KOPT-K1 (cell line): Measurements from ENCODE around the gene NEB.

Source experiments
- H3K27ac ChIP-seq: fragments of 200-600 bp; sonication (generic); 2 replicates; pipeline ENCODE4 v1.5.1; 2016; ENCODE audit warnings: antibody characterized with exemption, mild to moderate bottlenecking, low read depth, low read length; ENCODE audit not compliant: poor library complexity, severe bottlenecking
- H3K36me3 ChIP-seq: fragments of 200-600 bp; sonication (generic); 2 replicates; pipeline ENCODE4 v1.5.1; 2017; ENCODE audit warnings: antibody characterized with exemption, mild to moderate bottlenecking, low read length, moderate library complexity; ENCODE audit not compliant: insufficient read depth
- H3K9me3 ChIP-seq: fragments of 200-600 bp; sonication (generic); 2 replicates; pipeline ENCODE4 v1.5.1; 2017; ENCODE audit warnings: antibody characterized with exemption, low read length, mild to moderate bottlenecking; ENCODE audit not compliant: insufficient read depth, poor library complexity, severe bottlenecking

The NEB gene

DNA sequence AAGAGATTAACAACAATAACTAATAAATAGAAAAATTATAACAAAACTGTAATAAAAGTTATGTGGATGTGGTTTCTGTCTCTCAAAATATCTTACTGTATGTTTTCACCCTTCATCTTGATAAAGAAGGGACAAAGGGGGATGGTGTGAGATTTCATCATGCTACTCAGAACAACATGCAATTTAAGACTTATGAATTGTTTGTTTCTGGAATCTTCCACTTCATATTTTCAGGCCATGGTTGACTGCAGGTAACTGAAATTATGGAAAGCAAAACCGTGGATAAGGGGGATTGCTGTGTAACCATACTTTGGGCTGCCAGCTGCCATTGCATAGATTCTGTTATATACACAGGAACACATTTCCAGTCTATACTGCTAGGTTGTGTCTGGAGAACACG is 45.6 kb downstream of the NEB start:
- no peak overlapping the region for H3K27ac ChIP-seq
- H3K36me3 ChIP-seq = no peaks in the 10 kb centered on the region

DNA sequence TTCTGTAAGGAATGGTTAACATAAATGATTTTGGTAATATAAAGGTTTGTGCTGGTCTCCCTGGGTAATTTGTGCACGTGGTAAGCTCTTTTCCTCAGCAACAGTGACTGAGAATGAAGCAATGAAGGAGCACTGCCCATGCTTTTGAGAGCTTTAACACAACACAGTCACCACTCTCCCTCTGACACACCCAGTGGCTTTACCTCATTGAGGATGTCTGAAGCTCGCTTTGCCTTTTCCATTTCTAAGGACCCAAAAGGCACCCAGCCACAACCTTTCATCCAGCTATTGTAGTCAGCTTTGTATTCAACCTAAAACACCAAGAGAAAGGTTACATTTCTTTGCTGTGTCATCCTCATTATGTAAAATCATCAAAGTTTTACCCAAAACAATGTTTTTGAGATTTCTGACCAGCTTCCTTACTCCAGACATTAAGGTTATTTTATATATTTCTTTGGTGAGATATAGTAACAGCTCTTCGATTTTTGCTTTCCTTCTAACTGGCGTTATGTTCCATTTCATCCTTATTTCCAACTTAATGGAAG is 51.7 kb downstream of the NEB start:
- Histone ChIP-seq H3K36me3 (no peaks in the 10 kb centered on the region), H3K9me3 (no peaks in the 10 kb centered on the region), H3K27ac (no peak overlapping the region)

More for the DNA sequence above, 45.6 kb downstream of the NEB start:
- no peaks in the 10 kb centered on the region for H3K9me3 ChIP-seq

DNA sequence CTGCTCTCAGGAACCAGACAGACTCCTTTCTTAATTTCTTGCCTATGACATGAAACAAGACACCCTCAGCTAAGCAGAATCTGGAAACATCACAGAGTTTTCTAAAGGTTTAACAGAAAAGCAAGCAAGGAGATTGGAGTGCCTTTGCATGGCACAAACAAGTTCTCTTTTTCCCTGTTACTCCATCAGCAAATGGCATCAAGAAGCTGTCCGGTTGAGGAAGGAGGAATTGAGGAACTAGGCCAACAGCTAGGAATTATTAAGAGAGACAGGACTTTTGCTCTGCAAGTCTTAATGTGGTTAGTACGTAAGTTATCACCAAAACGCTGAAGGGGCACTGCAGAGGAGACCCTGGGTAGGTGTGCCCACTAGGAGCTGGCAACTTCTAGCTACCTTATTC is 53.2 kb downstream of the NEB start:
- Histone ChIP-seq H3K36me3 (no peaks in the 10 kb centered on the region), H3K27ac (no peak overlapping the region), H3K9me3 (no peaks in the 10 kb centered on the region)

GRCh38 chr2:151679994-151680393 is 54.3 kb downstream of the NEB start:
- Histone ChIP-seq H3K9me3 (no peaks in the 10 kb centered on the region), H3K27ac (no peak overlapping the region), H3K36me3 (no peaks in the 10 kb centered on the region)

- no peak overlapping the region for H3K27ac ChIP-seq
- no peaks in the 10 kb centered on the region for H3K9me3 ChIP-seq
- no peaks in the 10 kb centered on the region for H3K36me3 ChIP-seq
Measured at GRCh38 chr2:151678849-151679248, 55.4 kb downstream of the NEB start.

DNA sequence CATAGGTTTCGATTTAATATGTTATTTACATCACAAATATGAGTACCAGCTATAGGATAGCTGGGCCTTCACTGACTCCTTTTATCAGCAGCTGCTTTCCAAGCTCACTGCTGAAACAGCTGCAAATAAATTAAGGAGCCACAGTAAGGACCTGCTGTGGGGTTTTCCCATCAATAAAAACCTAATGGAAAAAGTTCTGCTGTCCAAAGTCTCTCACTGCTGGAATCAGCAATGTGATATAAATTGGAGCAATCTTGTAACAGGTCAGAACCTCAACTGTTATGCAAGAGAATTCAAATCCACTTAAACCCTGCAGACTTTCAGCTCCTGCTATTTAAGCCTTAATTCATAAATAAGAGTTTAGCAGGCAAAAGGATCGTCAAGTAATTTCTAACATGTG is 61.3 kb downstream of the NEB start:
- Histone ChIP-seq H3K9me3 (no peaks in the 10 kb centered on the region), H3K36me3 (no peaks in the 10 kb centered on the region)

DNA sequence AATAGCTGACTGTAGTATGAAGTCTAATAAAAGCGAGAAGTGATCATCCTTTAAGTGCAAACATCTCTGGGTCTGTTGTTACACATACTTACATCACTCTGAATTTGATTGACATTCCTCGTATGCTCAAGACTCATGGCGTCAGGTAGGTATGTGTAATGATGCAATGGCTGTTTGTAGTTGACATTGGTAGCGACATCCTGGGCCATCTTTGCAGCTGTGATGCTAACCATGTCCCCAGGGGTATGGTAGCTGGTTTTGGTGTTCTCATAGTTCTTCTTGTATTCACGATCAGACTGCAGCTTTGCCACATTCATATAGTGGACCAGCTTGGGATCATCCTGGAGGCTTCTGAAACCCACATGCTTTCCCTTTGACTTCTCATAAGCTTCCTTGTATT is 62.0 kb downstream of the NEB start:
- Histone ChIP-seq H3K9me3 (no peaks in the 10 kb centered on the region), H3K27ac (no peak overlapping the region), H3K36me3 (no peaks in the 10 kb centered on the region)

More for the DNA sequence above, 61.3 kb downstream of the NEB start:
- no peak overlapping the region for H3K27ac ChIP-seq

- no peaks in the 10 kb centered on the region for H3K9me3 ChIP-seq
- H3K36me3 ChIP-seq = no peaks in the 10 kb centered on the region
- H3K27ac ChIP-seq = no peak overlapping the region
Measured at GRCh38 chr2:151670846-151671597, 63.3 kb downstream of the NEB start.

DNA sequence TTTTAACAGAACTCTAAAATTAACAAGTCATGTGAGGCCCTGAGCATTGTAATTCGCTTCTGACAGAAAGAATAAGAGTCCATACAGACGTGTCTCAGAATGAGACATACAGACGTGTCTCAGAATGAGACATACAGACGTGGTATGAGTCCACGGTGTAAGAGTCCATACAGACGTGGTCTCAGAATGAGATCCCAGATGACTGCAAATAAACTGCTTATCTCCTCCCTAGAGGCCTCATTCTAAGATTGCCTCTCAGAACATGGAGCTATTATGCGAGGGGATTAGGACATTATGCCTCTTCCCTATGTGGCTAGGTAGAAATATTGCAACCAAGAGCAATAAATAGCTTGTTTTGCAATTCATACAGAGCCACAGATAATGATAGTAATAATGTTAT is 63.9 kb downstream of the NEB start:
- Histone ChIP-seq H3K9me3 (no peaks in the 10 kb centered on the region), H3K27ac (no peak overlapping the region), H3K36me3 (no peaks in the 10 kb centered on the region)

DNA sequence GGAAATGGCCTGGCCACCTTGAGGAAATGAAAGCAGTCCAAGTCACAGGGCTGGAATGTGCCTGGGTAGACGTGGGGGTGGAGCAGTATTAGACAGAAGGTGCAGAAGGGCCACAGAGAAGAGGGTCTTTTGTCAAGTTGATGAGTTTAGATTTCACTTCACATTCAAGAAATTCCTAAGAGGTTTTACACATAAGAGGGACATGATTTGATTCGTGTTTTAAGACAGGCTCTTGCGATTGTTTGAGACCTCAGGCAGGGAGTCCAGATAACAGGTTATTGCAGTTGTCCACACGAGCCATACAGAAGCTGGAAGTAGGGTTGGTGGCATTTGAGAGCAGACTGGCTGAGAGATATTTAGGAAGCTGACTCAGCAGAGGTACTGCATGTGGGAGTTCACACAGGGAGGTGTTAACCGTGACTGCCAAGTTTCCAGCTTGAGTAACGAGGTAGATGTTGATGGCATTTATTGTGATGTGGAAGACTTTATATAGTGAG is 64.6 kb downstream of the NEB start:
- H3K27ac ChIP-seq = no peak overlapping the region
- no peaks in the 10 kb centered on the region for H3K36me3 ChIP-seq
- no peaks in the 10 kb centered on the region for H3K9me3 ChIP-seq

DNA sequence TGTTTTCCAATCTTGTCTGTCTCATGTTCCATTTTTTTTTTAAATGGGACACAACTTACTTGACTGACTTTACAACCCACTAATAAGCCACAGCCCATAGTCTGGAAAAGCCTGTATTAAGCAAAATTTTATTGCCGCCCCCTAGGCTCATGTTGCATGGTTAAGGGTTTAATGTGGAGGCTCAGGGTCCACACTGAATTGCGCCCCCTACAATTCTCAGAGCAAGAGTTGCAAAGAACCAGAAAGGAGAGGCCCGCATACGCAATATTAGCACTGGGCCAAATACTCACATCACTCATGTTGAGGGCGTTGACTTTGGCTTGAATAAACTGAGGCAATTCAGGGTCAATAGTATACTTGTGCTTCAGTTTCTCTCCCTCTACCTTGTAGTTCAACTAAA is 65.5 kb downstream of the NEB start:
- no peaks in the 10 kb centered on the region for H3K36me3 ChIP-seq
- no peaks in the 10 kb centered on the region for H3K9me3 ChIP-seq
- H3K27ac ChIP-seq = no peak overlapping the region

GRCh38 chr2:151665959-151666358 is 68.3 kb downstream of the NEB start:
- H3K36me3 ChIP-seq = no peaks in the 10 kb centered on the region
- H3K27ac ChIP-seq = no peak overlapping the region
- H3K9me3 ChIP-seq = no peaks in the 10 kb centered on the region

GRCh38 chr2:151664520-151664919 is 69.8 kb downstream of the NEB start:
- H3K27ac ChIP-seq = no peak overlapping the region
- H3K9me3 ChIP-seq = no peaks in the 10 kb centered on the region
- no peaks in the 10 kb centered on the region for H3K36me3 ChIP-seq

GRCh38 chr2:151661625-151662024 is 72.7 kb downstream of the NEB start:
- no peak overlapping the region for H3K27ac ChIP-seq
- no peaks in the 10 kb centered on the region for H3K9me3 ChIP-seq
- no peaks in the 10 kb centered on the region for H3K36me3 ChIP-seq

- H3K27ac ChIP-seq = no peak overlapping the region
- H3K36me3 ChIP-seq = no peaks in the 10 kb centered on the region
- H3K9me3 ChIP-seq = no peaks in the 10 kb centered on the region
Measured at GRCh38 chr2:151658081-151658480, 76.2 kb downstream of the NEB start.

DNA sequence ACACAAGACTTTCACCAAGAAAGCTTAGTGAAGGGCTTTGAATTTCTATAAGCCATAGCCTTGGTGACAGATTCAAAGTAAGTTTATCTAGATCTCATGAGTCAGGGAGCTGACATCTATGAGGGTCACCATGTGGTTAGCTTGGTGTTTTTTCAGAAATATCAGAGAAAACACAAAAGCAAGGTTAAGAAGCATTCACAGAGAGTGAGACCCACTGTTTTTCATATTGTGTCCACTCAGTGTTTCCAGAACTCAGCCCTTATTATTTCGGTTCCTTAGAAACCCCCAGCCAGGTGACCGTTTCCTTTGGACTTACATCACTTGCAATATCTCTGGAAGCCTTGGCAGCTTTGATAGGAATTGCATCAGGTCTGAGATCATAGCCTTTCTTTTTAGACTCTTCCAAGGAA is 76.6 kb downstream of the NEB start:
- Histone ChIP-seq H3K27ac (no peak overlapping the region), H3K36me3 (no peaks in the 10 kb centered on the region), H3K9me3 (no peaks in the 10 kb centered on the region)
